ENCODE results near the gene CDH13. TPM values are rescaled to one million over a fixed set of nuclear protein-coding genes. Genes with fewer than 3 reads are reported as not detected.

Gene CDH13
- total and polyA plus RNA-seq, 2 donors (not counting 1 experiment from before 2014, with no cell fraction given) = 27.6 to 96.7 TPM

DNA sequence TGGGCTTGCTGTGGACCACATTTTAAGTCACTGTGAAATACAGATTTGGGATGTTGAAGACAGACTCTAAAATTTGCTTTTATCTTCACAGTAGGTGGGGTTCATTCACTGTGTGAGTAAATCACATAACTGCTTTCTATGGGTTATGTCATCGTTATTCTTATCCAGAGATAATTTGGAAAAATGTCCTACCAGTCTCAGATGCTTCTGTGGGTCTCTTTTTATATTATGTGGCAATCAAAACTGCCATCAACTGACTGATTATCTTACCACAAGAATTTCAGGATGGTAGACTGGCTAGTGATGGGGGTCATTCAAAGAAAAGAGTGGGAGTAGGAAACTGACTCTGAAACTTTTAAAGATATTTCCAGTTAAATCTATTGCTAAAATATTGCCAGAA is 1184.1 kb downstream of the CDH13 start:
- Histone ChIP-seq H3K27ac (ENCODE audit: insufficient read depth, low read length) (no peak overlapping the region), H3K9ac (ENCODE audit: insufficient read depth, low read length) (no peak overlapping the region), H3K4me1 (ENCODE audit: control insufficient read depth, extremely low read depth, insufficient read depth, low read length) (peaks cover 7% of the 10 kb centered on the region), H3K9me3 (ENCODE audit: control insufficient read depth, insufficient read depth, low read depth, low read length) (no peaks in the 10 kb centered on the region), H3K27me3 (ENCODE audit: control insufficient read depth, insufficient read depth, low read length) (no peaks in the 10 kb centered on the region), H4K20me1 (ENCODE audit: control insufficient read depth, extremely low read depth, insufficient read depth, low read length) (no peaks in the 10 kb centered on the region), H3K4me2 (ENCODE audit: extremely low read depth, insufficient read depth, low read length) (peak overlapping the region; percentile 15), H3K36me3 (ENCODE audit: control insufficient read depth, insufficient read depth, low read length) (peaks cover 2% of the 10 kb centered on the region), H3K79me2 (ENCODE audit: control insufficient read depth, insufficient read depth, low read length) (peaks cover 26% of the 10 kb centered on the region), H3K4me3 (replicated peaks in 1 of 4; ENCODE audit: control extremely low read depth in 1 of 4, insufficient read depth in 1 of 4, low read depth in 3 of 4, low read length in 4 of 4) (peak overlapping the region in 1 of 4 experiments; percentile 6), H2AFZ (ENCODE audit: low read length) (no peak overlapping the region)
- TF ChIP-seq EZH2 (IDR thresholded peaks at IDR 0.05; ENCODE audit: low read length, missing control alignments) = no peak
- TF ChIP-seq, protein P1, sequence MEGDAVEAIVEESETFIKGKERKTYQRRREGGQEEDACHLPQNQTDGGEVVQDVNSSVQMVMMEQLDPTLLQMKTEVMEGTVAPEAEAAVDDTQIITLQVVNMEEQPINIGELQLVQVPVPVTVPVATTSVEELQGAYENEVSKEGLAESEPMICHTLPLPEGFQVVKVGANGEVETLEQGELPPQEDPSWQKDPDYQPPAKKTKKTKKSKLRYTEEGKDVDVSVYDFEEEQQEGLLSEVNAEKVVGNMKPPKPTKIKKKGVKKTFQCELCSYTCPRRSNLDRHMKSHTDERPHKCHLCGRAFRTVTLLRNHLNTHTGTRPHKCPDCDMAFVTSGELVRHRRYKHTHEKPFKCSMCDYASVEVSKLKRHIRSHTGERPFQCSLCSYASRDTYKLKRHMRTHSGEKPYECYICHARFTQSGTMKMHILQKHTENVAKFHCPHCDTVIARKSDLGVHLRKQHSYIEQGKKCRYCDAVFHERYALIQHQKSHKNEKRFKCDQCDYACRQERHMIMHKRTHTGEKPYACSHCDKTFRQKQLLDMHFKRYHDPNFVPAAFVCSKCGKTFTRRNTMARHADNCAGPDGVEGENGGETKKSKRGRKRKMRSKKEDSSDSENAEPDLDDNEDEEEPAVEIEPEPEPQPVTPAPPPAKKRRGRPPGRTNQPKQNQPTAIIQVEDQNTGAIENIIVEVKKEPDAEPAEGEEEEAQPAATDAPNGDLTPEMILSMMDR (conservative IDR thresholded peaks at IDR 0.05 in 1 of 2, IDR thresholded peaks at IDR 0.05 in 1 of 2; ENCODE audit: low read depth in 1 of 2, low read length in 2 of 2) = no peak
- DNase-seq (ENCODE audit: low read depth in 2 of 2) = peak in 1 of 2 donors; percentile 47

- Histone ChIP-seq H2AFZ (ENCODE audit: low read length) (no peak overlapping the region), H3K4me2 (ENCODE audit: extremely low read depth, insufficient read depth, low read length) (peak overlapping the region; percentile 42), H3K79me2 (ENCODE audit: control insufficient read depth, insufficient read depth, low read length) (peaks cover 17% of the 10 kb centered on the region), H3K4me1 (ENCODE audit: control insufficient read depth, extremely low read depth, insufficient read depth, low read length) (peaks cover 7% of the 10 kb centered on the region), H4K20me1 (ENCODE audit: control insufficient read depth, extremely low read depth, insufficient read depth, low read length) (no peaks in the 10 kb centered on the region), H3K9ac (ENCODE audit: insufficient read depth, low read length) (no peak overlapping the region), H3K9me3 (ENCODE audit: control insufficient read depth, insufficient read depth, low read depth, low read length) (no peaks in the 10 kb centered on the region), H3K27ac (ENCODE audit: insufficient read depth, low read length) (peak overlapping the region; percentile 46), H3K4me3 (replicated peaks in 1 of 4; ENCODE audit: control extremely low read depth in 1 of 4, insufficient read depth in 1 of 4, low read depth in 3 of 4, low read length in 4 of 4) (peak overlapping the region in 1 of 4 experiments; percentile 0), H3K36me3 (ENCODE audit: control insufficient read depth, insufficient read depth, low read length) (peaks cover 2% of the 10 kb centered on the region), H3K27me3 (ENCODE audit: control insufficient read depth, insufficient read depth, low read length) (no peaks in the 10 kb centered on the region)
- no peak for TF ChIP-seq EZH2 (IDR thresholded peaks at IDR 0.05; ENCODE audit: low read length, missing control alignments)
- TF ChIP-seq, protein P1 (conservative IDR thresholded peaks at IDR 0.05 in 1 of 2, IDR thresholded peaks at IDR 0.05 in 1 of 2; ENCODE audit: low read depth in 1 of 2, low read length in 2 of 2) = no peak
- DNase-seq (ENCODE audit: low read depth in 2 of 2) = peak; percentile 68 to 74
Observed at GRCh38 chr16:83813823-83814658, 1187.3 kb downstream of the CDH13 start.

GRCh38 chr16:83814659-83814985 is 1187.9 kb downstream of the CDH13 start:
- H3K36me3 ChIP-seq (ENCODE audit: control insufficient read depth, insufficient read depth, low read length) = peaks cover 2% of the 10 kb centered on the region
- peak overlapping the region; percentile 46 for H3K27ac ChIP-seq (ENCODE audit: insufficient read depth, low read length)
- H3K27me3 ChIP-seq (ENCODE audit: control insufficient read depth, insufficient read depth, low read length) = no peaks in the 10 kb centered on the region
- H3K9me3 ChIP-seq (ENCODE audit: control insufficient read depth, insufficient read depth, low read depth, low read length) = no peaks in the 10 kb centered on the region
- H4K20me1 ChIP-seq (ENCODE audit: control insufficient read depth, extremely low read depth, insufficient read depth, low read length) = no peaks in the 10 kb centered on the region
- no peak overlapping the region for H3K4me2 ChIP-seq (ENCODE audit: extremely low read depth, insufficient read depth, low read length)
- no peak for DNase-seq (ENCODE audit: low read depth in 2 of 2)
- no peak overlapping the region for H3K4me3 ChIP-seq (replicated peaks in 1 of 4; ENCODE audit: control extremely low read depth in 1 of 4, insufficient read depth in 1 of 4, low read depth in 3 of 4, low read length in 4 of 4)
- H3K4me1 ChIP-seq (ENCODE audit: control insufficient read depth, extremely low read depth, insufficient read depth, low read length) = peaks cover 7% of the 10 kb centered on the region
- TF ChIP-seq, protein P1 (conservative IDR thresholded peaks at IDR 0.05 in 1 of 2, IDR thresholded peaks at IDR 0.05 in 1 of 2; ENCODE audit: low read depth in 1 of 2, low read length in 2 of 2) = no peak
- TF ChIP-seq EZH2 (IDR thresholded peaks at IDR 0.05; ENCODE audit: low read length, missing control alignments) = no peak
- H2AFZ ChIP-seq (ENCODE audit: low read length) = no peak overlapping the region
- no peak overlapping the region for H3K9ac ChIP-seq (ENCODE audit: insufficient read depth, low read length)
- H3K79me2 ChIP-seq (ENCODE audit: control insufficient read depth, insufficient read depth, low read length) = peaks cover 12% of the 10 kb centered on the region

Measured in fibroblast of lung (primary cell).